ENCODE data around the gene SUN5.

- TF ChIP-seq CTCF (IDR thresholded peaks at IDR 0.05) (no peak), POLR2A (IDR thresholded peaks at IDR 0.05) (no peak), EP300 (IDR thresholded peaks at IDR 0.05) (no peak)
Observed at GRCh38 chr20:32975698-32976674, 28.2 kb downstream of the SUN5 start.
